Dermis lymphatic vessel endothelial cell (primary cell): ENCODE results near the gene CHRDL2. TPM values are rescaled to one million over a fixed set of nuclear protein-coding genes. Genes with fewer than 3 reads are reported as not detected.

Experiments used
- total RNA-seq: library from RNA; depleted of rRNA; stranded (reverse); fragments of >200 nt; gene quantifications from 2 replicates; pipeline ENCODE4 v1.2.1, GENCODE V29; 2014

CHRDL2 gene, protein sequence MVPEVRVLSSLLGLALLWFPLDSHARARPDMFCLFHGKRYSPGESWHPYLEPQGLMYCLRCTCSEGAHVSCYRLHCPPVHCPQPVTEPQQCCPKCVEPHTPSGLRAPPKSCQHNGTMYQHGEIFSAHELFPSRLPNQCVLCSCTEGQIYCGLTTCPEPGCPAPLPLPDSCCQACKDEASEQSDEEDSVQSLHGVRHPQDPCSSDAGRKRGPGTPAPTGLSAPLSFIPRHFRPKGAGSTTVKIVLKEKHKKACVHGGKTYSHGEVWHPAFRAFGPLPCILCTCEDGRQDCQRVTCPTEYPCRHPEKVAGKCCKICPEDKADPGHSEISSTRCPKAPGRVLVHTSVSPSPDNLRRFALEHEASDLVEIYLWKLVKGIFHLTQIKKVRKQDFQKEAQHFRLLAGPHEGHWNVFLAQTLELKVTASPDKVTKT
- total RNA-seq: 0.77 and 1.7 TPM in 2 replicates

DNA sequence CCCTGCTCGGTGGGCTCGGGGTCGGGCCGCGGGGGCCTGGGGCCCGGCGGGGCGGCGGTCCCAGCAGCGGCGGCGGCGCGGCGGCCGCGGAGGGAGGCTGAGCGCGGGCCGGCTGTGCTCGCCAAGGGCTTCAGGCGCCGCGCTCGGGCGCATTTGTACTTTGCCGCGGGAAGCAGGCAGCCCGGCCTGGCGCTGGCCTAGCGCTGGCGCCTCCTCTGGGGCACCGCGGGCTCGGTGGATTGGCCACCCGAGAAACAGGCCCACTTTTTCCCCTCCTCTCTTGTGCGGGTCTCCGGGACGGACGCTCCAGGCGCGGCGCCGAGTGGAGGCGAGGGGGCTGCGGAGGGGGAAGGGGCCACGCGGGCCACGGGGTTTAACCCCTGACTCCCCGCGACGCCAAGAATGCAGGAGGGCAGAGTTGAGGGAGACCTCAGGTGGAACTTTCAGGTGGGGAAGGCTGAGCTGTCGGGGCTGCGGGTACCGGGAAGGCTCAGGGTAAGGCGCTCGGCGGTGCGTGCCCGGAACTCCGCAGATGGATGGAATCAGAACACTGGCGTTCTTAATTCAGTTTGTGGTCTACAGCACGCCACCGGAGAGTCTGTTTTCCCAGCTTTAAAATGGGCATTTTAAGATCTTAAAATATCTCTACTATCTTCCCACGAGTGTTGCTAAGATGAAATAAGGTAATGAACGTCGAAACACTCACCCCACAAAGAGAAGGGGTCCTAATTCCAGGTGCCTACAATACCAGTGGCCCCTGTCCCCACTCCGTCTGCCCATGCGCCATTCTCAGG is at the start of gene CHRDL2:
Gene CHRDL2 (minus strand): TSS at position 126 of the 794 bp plus-strand sequence. CDS start 538 bp downstream, outside the sequence.

DNA sequence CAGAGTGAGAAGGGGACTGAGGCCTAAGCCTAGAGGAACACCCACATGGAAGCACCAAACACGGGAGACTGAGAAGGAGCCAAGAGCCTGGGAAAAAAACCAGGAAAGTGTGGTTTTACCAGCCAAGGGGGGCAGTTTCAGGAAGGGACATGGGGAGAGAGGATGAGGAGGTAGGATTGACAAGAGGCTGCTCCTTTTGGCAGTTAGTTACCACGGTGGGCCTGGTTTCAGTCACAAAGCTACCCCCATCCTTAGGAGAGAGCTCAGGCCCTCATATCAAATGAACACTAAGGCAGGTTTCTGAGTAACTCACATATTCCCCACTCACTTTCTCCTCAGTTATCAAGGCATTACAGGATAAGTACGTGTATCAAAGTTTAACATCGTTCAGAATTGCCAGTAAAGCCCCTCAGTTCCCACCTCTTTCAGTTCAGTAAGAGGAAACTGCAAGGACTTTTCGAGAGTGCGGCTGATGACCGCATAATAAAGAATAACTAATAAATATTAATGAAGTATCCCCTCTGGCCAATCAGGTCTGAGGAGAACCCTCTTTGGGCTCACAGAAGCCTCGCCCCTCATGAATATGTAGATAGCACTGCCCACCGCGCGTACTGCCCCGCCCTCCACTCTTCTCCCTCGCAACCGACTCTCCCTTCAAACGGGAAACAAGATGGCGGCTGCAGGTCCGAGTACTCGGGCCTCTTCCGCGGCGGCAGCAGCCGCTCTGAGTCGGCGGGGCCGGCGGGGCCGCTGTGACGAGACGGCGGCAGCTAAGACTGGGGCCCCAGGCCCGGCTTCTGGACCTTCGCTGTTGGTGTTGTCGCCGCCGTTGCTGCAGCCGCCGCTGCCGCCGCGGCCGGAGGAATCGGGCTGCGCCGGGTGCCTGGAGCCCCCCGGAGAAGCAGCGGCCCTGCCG is 17.2 kb upstream of the CHRDL2 start, which contains the start of gene RNF169:
Gene RNF169 (plus strand): TSS at position 639 of the 916 bp plus-strand sequence. CDS start 32 bp downstream, at position 671.

Other genes starting within 250 kb of the CHRDL2 start
- 3.1 and 4.0 TPM in 2 replicates for gene LIPT2, start 237.7 kb downstream of the CHRDL2 start, total RNA-seq
- gene POLD3, start 138.8 kb downstream of the CHRDL2 start, total RNA-seq: 9.8 and 9.9 TPM in 2 replicates
- 13.4 and 16.4 TPM in 2 replicates for gene RNF169, start 17.4 kb upstream of the CHRDL2 start, total RNA-seq
- 2.7 and 4.0 TPM in 2 replicates for gene XRRA1, start 217.7 kb upstream of the CHRDL2 start, total RNA-seq
- 22.2 and 25.8 TPM in 2 replicates for gene SPCS2, start 217.8 kb upstream of the CHRDL2 start, total RNA-seq